Muscle of leg (tissue), 11 donors: Measurements from ENCODE around the gene EBP. TPM values are rescaled to one million over a fixed set of nuclear protein-coding genes. Genes with fewer than 3 reads are reported as not detected.
"Not testable (repeated sequence)": the region's sequence is repeated elsewhere in the genome, so short reads cannot be mapped to it uniquely, and the experiment has no call there.

Experiments
- DNase-seq: peaks from one replicate; pipeline ENCODE4 v3.0.0; 2013
- H3K27ac ChIP-seq: one replicate; pipeline ENCODE4 v1.5.1; 2013; ENCODE audit warnings: mild to moderate bottlenecking, low read length, control low read depth
- H3K27me3 ChIP-seq: one replicate; pipeline ENCODE4 v1.6.1; 2013; ENCODE audit warnings: low read length; ENCODE audit not compliant: control insufficient read depth, insufficient read depth
- H3K36me3 ChIP-seq: one replicate; pipeline ENCODE4 v1.6.1; 2013; ENCODE audit warnings: low read length; ENCODE audit not compliant: control insufficient read depth, insufficient read depth
- H3K4me1 ChIP-seq: one replicate; pipeline ENCODE4 v1.6.1; 2013; ENCODE audit warnings: low read length; ENCODE audit not compliant: control insufficient read depth, insufficient read depth
- H3K4me3 ChIP-seq: one replicate; pipeline ENCODE4 v1.5.1; 2013; ENCODE audit warnings: low read length, control low read depth
- H3K9me3 ChIP-seq: replicated peaks from 2 replicates; pipeline ENCODE4 v1.6.1; 2013; ENCODE audit warnings: low read depth, low read length; ENCODE audit not compliant: control insufficient read depth
- WGBS: methylation state at CpG from one replicate; pipeline ENCODE4 v1.1.5; 2013; ENCODE audit warnings: missing lambda C conversion rate; ENCODE audit not compliant: insufficient coverage; 5-methylcytosine and 5-hydroxymethylcytosine counted together
- polyA plus RNA-seq, 8 donors: library from polyadenylated mRNA; unstranded; fragments of 120-200 nt; gene quantifications; one replicate each; pipeline versions ENCODE4 v1.2.1 to v1.2.3, GENCODE V29; 2013; ENCODE audit warnings: inconsistent platforms in 1 of 8, low replicate concordance in 1 of 8; ENCODE audit not compliant: insufficient read length in 8 of 8, insufficient read depth in 1 of 8
- total RNA-seq: library from RNA; stranded (reverse); fragments of 120-200 nt; gene quantifications from one replicate; pipeline ENCODE4 v1.2.4, GENCODE V29; 2013

EBP gene
- total and polyA plus RNA-seq, 9 donors = 16.6 to 25.0 (median 19.8) TPM

- H3K4me1 ChIP-seq = no peaks in the 10 kb centered on the region
- H3K9me3 ChIP-seq = peaks cover 2% of the 10 kb centered on the region
- no peak overlapping the region for H3K27ac ChIP-seq
- WGBS = 59% methylated on average over 4 of the region's 5 CpGs
- DNase-seq = no peak
- H3K36me3 ChIP-seq = no peaks in the 10 kb centered on the region
- no peak overlapping the region for H3K4me3 ChIP-seq
- no peaks in the 10 kb centered on the region for H3K27me3 ChIP-seq
Observed at GRCh38 chrX:48516987-48517386, 4.6 kb upstream of the EBP start.

- DNase-seq, H3K4me1 ChIP-seq, H3K27me3 ChIP-seq, H3K9me3 ChIP-seq, H3K36me3 ChIP-seq, H3K4me3 ChIP-seq, H3K27ac ChIP-seq: not testable (repeated sequence)
- WGBS = 80% methylated on average over 3 of the region's 4 CpGs
Observed at GRCh38 chrX:48519481-48519880, 2.1 kb upstream of the EBP start.

- Histone ChIP-seq H3K27me3 (no peaks in the 10 kb centered on the region), H3K4me3 (no peak overlapping the region), H3K9me3 (peaks cover 2% of the 10 kb centered on the region), H3K4me1 (peaks cover 2% of the 10 kb centered on the region), H3K27ac (no peak overlapping the region), H3K36me3 (no peaks in the 10 kb centered on the region)
- DNase-seq = no peak
- whole genome bisulfite sequencing = no CpG with 5 or more reads among the region's 2 CpGs
Observed at GRCh38 chrX:48520455-48520854, 1.2 kb upstream of the EBP start.

GRCh38 chrX:48520976-48521352 lies 644 bp upstream of the EBP start:
- H3K4me1 ChIP-seq = peaks cover 2% of the 10 kb centered on the region
- H3K4me3 ChIP-seq = peak overlapping the region; percentile 57
- no peaks in the 10 kb centered on the region for H3K36me3 ChIP-seq
- H3K9me3 ChIP-seq = peaks cover 2% of the 10 kb centered on the region
- H3K27ac ChIP-seq = no peak overlapping the region
- no peak for DNase-seq
- no peaks in the 10 kb centered on the region for H3K27me3 ChIP-seq
- 43% methylated on average over 2 of the region's 2 CpGs for WGBS

GRCh38 chrX:48522291-48522690 lies 683 bp downstream of the EBP start:
- Histone ChIP-seq H3K4me1 (peaks cover 2% of the 10 kb centered on the region), H3K9me3 (peaks cover 2% of the 10 kb centered on the region), H3K27me3 (no peaks in the 10 kb centered on the region), H3K36me3 (no peaks in the 10 kb centered on the region), H3K4me3 (peak overlapping the region; percentile 57), H3K27ac (peak overlapping the region; percentile 13)
- no peak for DNase-seq
- 54% methylated on average over 7 of the region's 10 CpGs for WGBS

- Histone ChIP-seq H3K27ac (no peak overlapping the region), H3K4me1 (peaks cover 2% of the 10 kb centered on the region), H3K4me3 (no peak overlapping the region), H3K36me3 (peaks cover 4% of the 10 kb centered on the region), H3K27me3 (no peaks in the 10 kb centered on the region), H3K9me3 (peaks cover 2% of the 10 kb centered on the region)
- DNase-seq = no peak
- WGBS = 100% methylated on average over 3 of the region's 12 CpGs
Observed at GRCh38 chrX:48523682-48524081, 2.1 kb downstream of the EBP start.

- H3K27me3 ChIP-seq, H3K27ac ChIP-seq, DNase-seq, H3K36me3 ChIP-seq, H3K9me3 ChIP-seq, H3K4me1 ChIP-seq, H3K4me3 ChIP-seq: not testable (repeated sequence)
- WGBS = 77% methylated on average over 3 of the region's 8 CpGs
Observed at GRCh38 chrX:48525853-48526252, 4.2 kb downstream of the EBP start.

GRCh38 chrX:48530736-48531135 lies 9.1 kb downstream of the EBP start:
- Histone ChIP-seq H3K4me1 (no peaks in the 10 kb centered on the region), H3K9me3 (no peaks in the 10 kb centered on the region), H3K4me3 (no peak overlapping the region), H3K27me3 (no peaks in the 10 kb centered on the region), H3K27ac (no peak overlapping the region), H3K36me3 (peaks cover 4% of the 10 kb centered on the region)
- no CpG with 5 or more reads among the region's 3 CpGs for WGBS
- DNase-seq = no peak

- Histone ChIP-seq H3K27ac (no peak overlapping the region), H3K36me3 (peaks cover 4% of the 10 kb centered on the region), H3K4me1 (no peaks in the 10 kb centered on the region), H3K9me3 (peaks cover under 1% of the 10 kb centered on the region), H3K4me3 (no peak overlapping the region), H3K27me3 (no peaks in the 10 kb centered on the region)
- 63% methylated on average over 4 of the region's 5 CpGs for WGBS
- DNase-seq = no peak
Observed at GRCh38 chrX:48531358-48531959, 9.9 kb downstream of the EBP start.

GRCh38 chrX:48532161-48532560 lies 10.6 kb downstream of the EBP start:
- H3K4me1 ChIP-seq = no peaks in the 10 kb centered on the region
- H3K27ac ChIP-seq = no peak overlapping the region
- DNase-seq = no peak
- no peak overlapping the region for H3K4me3 ChIP-seq
- H3K9me3 ChIP-seq = peaks cover 2% of the 10 kb centered on the region
- no peaks in the 10 kb centered on the region for H3K27me3 ChIP-seq
- H3K36me3 ChIP-seq = peaks cover 4% of the 10 kb centered on the region
- WGBS = no CpG with 5 or more reads among the region's 1 CpG

GRCh38 chrX:48533165-48533564 lies 11.6 kb downstream of the EBP start:
- Histone ChIP-seq H3K4me3 (no peak overlapping the region), H3K4me1 (no peaks in the 10 kb centered on the region), H3K27me3 (no peaks in the 10 kb centered on the region), H3K27ac (no peak overlapping the region), H3K36me3 (peaks cover 3% of the 10 kb centered on the region), H3K9me3 (peaks cover 2% of the 10 kb centered on the region)
- WGBS = 83% methylated on average over 3 of the region's 3 CpGs
- DNase-seq = no peak
